HepG2 (cell line): ENCODE measurements around the gene NEURL2.
"Not testable (repeated sequence)": the region's sequence is repeated elsewhere in the genome, so short reads cannot be mapped to it uniquely, and the experiment has no call there.

Experiments
- HOXA7 ChIP-seq: sonication (generic); formaldehyde crosslinking; IDR thresholded peaks from 2 replicates; pipeline ENCODE4 v1.8.1; 2022; ENCODE audit warnings: mild to moderate bottlenecking, missing genetic modification reagents, moderate library complexity
- MYNN ChIP-seq: sonication (generic); formaldehyde crosslinking; IDR thresholded peaks from 2 replicates; pipeline ENCODE4 v1.4.0; 2020; ENCODE audit warnings: mild to moderate bottlenecking, low read depth, missing genetic modification reagents
- PCBP2 ChIP-seq: fragments of 200-400 bp; formaldehyde crosslinking; optimal IDR thresholded peaks from 2 replicates; pipeline ENCODE3; 2018; ENCODE audit warnings: low read length, low read depth; ENCODE audit not compliant: poor library complexity, severe bottlenecking
- TF ChIP-seq, protein P1 (sequence below): sonication (generic); formaldehyde crosslinking; IDR thresholded peaks from 2 replicates; pipeline ENCODE4 v1.5.0; 2020; ENCODE audit warnings: mild to moderate bottlenecking, missing genetic modification reagents, moderate library complexity
- TF ChIP-seq, protein P2 (sequence below): sonication (generic); formaldehyde crosslinking; IDR thresholded peaks from 2 replicates; pipeline ENCODE4 v1.5.0; 2020; ENCODE audit warnings: missing genetic modification reagents

DNA sequence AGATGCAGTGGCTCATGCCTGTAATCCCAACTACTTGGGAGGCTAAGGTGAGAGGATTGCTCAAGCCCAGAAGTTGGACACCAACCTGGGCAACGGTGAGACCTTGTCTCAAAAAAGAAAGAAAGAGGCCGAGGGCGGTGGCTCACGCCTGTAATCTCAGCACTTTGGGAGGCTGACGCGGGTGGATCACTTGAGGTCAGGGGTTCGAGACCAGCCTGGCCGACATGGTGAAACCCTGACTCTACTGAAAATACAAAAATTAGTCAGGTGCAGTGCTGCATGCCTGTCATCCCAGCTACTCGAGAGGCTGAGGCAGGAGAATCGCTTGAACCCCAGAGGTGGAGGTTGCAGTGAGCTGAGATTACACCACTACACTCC, 16.9 kb downstream of the NEURL2 start:
- not testable (repeated sequence) for TF ChIP-seq MYNN (CRISPR knock-in tag); HOXA7; PCBP2
- TF ChIP-seq, protein P1, sequence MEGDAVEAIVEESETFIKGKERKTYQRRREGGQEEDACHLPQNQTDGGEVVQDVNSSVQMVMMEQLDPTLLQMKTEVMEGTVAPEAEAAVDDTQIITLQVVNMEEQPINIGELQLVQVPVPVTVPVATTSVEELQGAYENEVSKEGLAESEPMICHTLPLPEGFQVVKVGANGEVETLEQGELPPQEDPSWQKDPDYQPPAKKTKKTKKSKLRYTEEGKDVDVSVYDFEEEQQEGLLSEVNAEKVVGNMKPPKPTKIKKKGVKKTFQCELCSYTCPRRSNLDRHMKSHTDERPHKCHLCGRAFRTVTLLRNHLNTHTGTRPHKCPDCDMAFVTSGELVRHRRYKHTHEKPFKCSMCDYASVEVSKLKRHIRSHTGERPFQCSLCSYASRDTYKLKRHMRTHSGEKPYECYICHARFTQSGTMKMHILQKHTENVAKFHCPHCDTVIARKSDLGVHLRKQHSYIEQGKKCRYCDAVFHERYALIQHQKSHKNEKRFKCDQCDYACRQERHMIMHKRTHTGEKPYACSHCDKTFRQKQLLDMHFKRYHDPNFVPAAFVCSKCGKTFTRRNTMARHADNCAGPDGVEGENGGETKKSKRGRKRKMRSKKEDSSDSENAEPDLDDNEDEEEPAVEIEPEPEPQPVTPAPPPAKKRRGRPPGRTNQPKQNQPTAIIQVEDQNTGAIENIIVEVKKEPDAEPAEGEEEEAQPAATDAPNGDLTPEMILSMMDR (CRISPR knock-in tag) = not testable (repeated sequence)
- TF ChIP-seq, protein P2, sequence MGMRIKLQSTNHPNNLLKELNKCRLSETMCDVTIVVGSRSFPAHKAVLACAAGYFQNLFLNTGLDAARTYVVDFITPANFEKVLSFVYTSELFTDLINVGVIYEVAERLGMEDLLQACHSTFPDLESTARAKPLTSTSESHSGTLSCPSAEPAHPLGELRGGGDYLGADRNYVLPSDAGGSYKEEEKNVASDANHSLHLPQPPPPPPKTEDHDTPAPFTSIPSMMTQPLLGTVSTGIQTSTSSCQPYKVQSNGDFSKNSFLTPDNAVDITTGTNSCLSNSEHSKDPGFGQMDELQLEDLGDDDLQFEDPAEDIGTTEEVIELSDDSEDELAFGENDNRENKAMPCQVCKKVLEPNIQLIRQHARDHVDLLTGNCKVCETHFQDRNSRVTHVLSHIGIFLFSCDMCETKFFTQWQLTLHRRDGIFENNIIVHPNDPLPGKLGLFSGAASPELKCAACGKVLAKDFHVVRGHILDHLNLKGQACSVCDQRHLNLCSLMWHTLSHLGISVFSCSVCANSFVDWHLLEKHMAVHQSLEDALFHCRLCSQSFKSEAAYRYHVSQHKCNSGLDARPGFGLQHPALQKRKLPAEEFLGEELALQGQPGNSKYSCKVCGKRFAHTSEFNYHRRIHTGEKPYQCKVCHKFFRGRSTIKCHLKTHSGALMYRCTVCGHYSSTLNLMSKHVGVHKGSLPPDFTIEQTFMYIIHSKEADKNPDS (CRISPR knock-in tag) = not testable (repeated sequence)
